ENCODE data around the gene CCDC60. TPM values are rescaled to one million over a fixed set of nuclear protein-coding genes. Genes with fewer than 3 reads are reported as not detected.

The CCDC60 gene
- total RNA-seq, 2 donors from 2014 or later = 4.3 to 4.9 TPM

GRCh38 chr12:119578112-119578511 lies 243.6 kb downstream of the CCDC60 start:
- peaks cover 1% of the 10 kb centered on the region for H3K27me3 ChIP-seq (replicated peaks; ENCODE audit: insufficient read depth)
- intact Hi-C loops (cut with DNase I) = no loop called here
- no peak overlapping the region for H3K4me3 ChIP-seq
- DNase-seq (ENCODE audit: low spot score) = no peak
- H3K27ac ChIP-seq = no peak overlapping the region
- no peaks in the 10 kb centered on the region for H3K4me1 ChIP-seq (replicated peaks)
- no peaks in the 10 kb centered on the region for H3K9me3 ChIP-seq
- TF ChIP-seq CTCF (IDR thresholded peaks at IDR 0.05) = no peak
- no peak for TF ChIP-seq POLR2A (IDR thresholded peaks at IDR 0.05)
- TF ChIP-seq POLR2AphosphoS5 (IDR thresholded peaks at IDR 0.05) = no peak
- H3K36me3 ChIP-seq = no peaks in the 10 kb centered on the region
- WGBS = 79% methylated on average over 2 of the region's 2 CpGs

- intact Hi-C loops (cut with DNase I) = no loop called here
- WGBS = 73% methylated on average over 1 of the region's 1 CpG
- Histone ChIP-seq H3K9me3 (no peaks in the 10 kb centered on the region), H3K4me1 (replicated peaks) (no peaks in the 10 kb centered on the region), H3K4me3 (no peak overlapping the region), H3K36me3 (no peaks in the 10 kb centered on the region), H3K27ac (no peak overlapping the region), H3K27me3 (replicated peaks; ENCODE audit: insufficient read depth) (peaks cover 12% of the 10 kb centered on the region)
- TF ChIP-seq POLR2AphosphoS5 (IDR thresholded peaks at IDR 0.05) = no peak
- TF ChIP-seq POLR2A (IDR thresholded peaks at IDR 0.05) = no peak
- no peak for TF ChIP-seq CTCF (IDR thresholded peaks at IDR 0.05)
- DNase-seq (ENCODE audit: low spot score) = no peak
These were observed 254.6 kb downstream of the CCDC60 start for GRCh38 chr12:119589097-119589496.

- intact Hi-C loops (cut with DNase I) = no loop called here
- TF ChIP-seq CTCF (IDR thresholded peaks at IDR 0.05) (no peak), POLR2A (IDR thresholded peaks at IDR 0.05) (no peak), POLR2AphosphoS5 (IDR thresholded peaks at IDR 0.05) (no peak)
- Histone ChIP-seq H3K27ac (no peak overlapping the region), H3K36me3 (no peaks in the 10 kb centered on the region), H3K4me1 (replicated peaks) (no peaks in the 10 kb centered on the region), H3K4me3 (no peak overlapping the region), H3K9me3 (no peaks in the 10 kb centered on the region), H3K27me3 (replicated peaks; ENCODE audit: insufficient read depth) (peaks cover 15% of the 10 kb centered on the region)
- 87% methylated on average over 4 of the region's 4 CpGs for whole genome bisulfite sequencing
- no peak for DNase-seq (ENCODE audit: low spot score)
These were observed 255.1 kb downstream of the CCDC60 start for GRCh38 chr12:119589634-119590033.

Other genes starting within 250 kb of the CCDC60 start
- gene HSPB8, start 155.8 kb upstream of the CCDC60 start, total RNA-seq = 10 to 100 TPM; 67.0 to 96.9 TPM

Measured in prostate gland (tissue), 2 donors.